ENCODE results near the gene FSTL4. TPM values are rescaled to one million over a fixed set of nuclear protein-coding genes. Genes with fewer than 3 reads are reported as not detected.
"Not testable (repeated sequence)": the region's sequence is repeated elsewhere in the genome, so short reads cannot be mapped to it uniquely, and the experiment has no call there.

Gene FSTL4
- total and polyA plus RNA-seq, 2 donors = 0.99 to 1.2 TPM

GRCh38 chr5:133445744-133446143, 166.6 kb downstream of the FSTL4 start:
- DNase-seq (ENCODE audit: low read depth in 6 of 9, low spot score in 9 of 9) = no peak
- Histone ChIP-seq H3K27me3 (ENCODE audit: control insufficient read depth in 2 of 2, insufficient read depth in 1 of 2, low read length in 1 of 2) (peaks cover 0 to 13% of the 10 kb centered on the region in 2 donors), H3K9me3 (ENCODE audit: control insufficient read depth in 2 of 2, insufficient read depth in 1 of 2, low read length in 1 of 2) (no peaks in the 10 kb centered on the region), H3K36me3 (ENCODE audit: control insufficient read depth in 2 of 2, insufficient read depth in 2 of 2, low read length in 1 of 2) (no peaks in the 10 kb centered on the region), H3K4me1 (ENCODE audit: control insufficient read depth in 2 of 2, insufficient read depth in 2 of 2, low read length in 2 of 2) (no peaks in the 10 kb centered on the region), H3K4me3 (ENCODE audit: low read length in 2 of 2) (no peak overlapping the region), H3K27ac (ENCODE audit: low read depth in 1 of 2, low read length in 1 of 2) (no peak overlapping the region)
- 44% methylated on average over 1 of the region's 1 CpG for WGBS

GRCh38 chr5:133445204-133445603, 167.1 kb downstream of the FSTL4 start:
- not testable (repeated sequence) for H3K4me3 ChIP-seq (ENCODE audit: low read length in 2 of 2); H3K27ac ChIP-seq (ENCODE audit: low read depth in 1 of 2, low read length in 1 of 2); DNase-seq (ENCODE audit: low read depth in 6 of 9, low spot score in 9 of 9); H3K4me1 ChIP-seq (ENCODE audit: control insufficient read depth in 2 of 2, insufficient read depth in 2 of 2, low read length in 2 of 2); H3K9me3 ChIP-seq (ENCODE audit: control insufficient read depth in 2 of 2, insufficient read depth in 1 of 2, low read length in 1 of 2); H3K36me3 ChIP-seq (ENCODE audit: control insufficient read depth in 2 of 2, insufficient read depth in 2 of 2, low read length in 1 of 2)
- peaks cover 0 to 10% of the 10 kb centered on the region in 2 donors for H3K27me3 ChIP-seq (ENCODE audit: control insufficient read depth in 2 of 2, insufficient read depth in 1 of 2, low read length in 1 of 2)
- WGBS = 95% methylated on average over 10 of the region's 10 CpGs

- Histone ChIP-seq H3K4me1 (ENCODE audit: control insufficient read depth in 2 of 2, insufficient read depth in 2 of 2, low read length in 2 of 2) (no peaks in the 10 kb centered on the region), H3K9me3 (ENCODE audit: control insufficient read depth in 2 of 2, insufficient read depth in 1 of 2, low read length in 1 of 2) (no peaks in the 10 kb centered on the region), H3K27me3 (ENCODE audit: control insufficient read depth in 2 of 2, insufficient read depth in 1 of 2, low read length in 1 of 2) (peaks cover 0 to 12% of the 10 kb centered on the region in 2 donors), H3K4me3 (ENCODE audit: low read length in 2 of 2) (no peak overlapping the region), H3K36me3 (ENCODE audit: control insufficient read depth in 2 of 2, insufficient read depth in 2 of 2, low read length in 1 of 2) (no peaks in the 10 kb centered on the region), H3K27ac (ENCODE audit: low read depth in 1 of 2, low read length in 1 of 2) (no peak overlapping the region)
- WGBS = 96% methylated on average over 5 of the region's 5 CpGs
- no peak for DNase-seq (ENCODE audit: low read depth in 6 of 9, low spot score in 9 of 9)
Observed at GRCh38 chr5:133444711-133445110, 167.6 kb downstream of the FSTL4 start.

GRCh38 chr5:133441166-133441815, 171.1 kb downstream of the FSTL4 start:
- DNase-seq (ENCODE audit: low read depth in 6 of 9, low spot score in 9 of 9) = no peak
- Histone ChIP-seq H3K4me3 (ENCODE audit: low read length in 2 of 2) (no peak overlapping the region), H3K27me3 (ENCODE audit: control insufficient read depth in 2 of 2, insufficient read depth in 1 of 2, low read length in 1 of 2) (peaks cover 0 to 12% of the 10 kb centered on the region in 2 donors), H3K9me3 (ENCODE audit: control insufficient read depth in 2 of 2, insufficient read depth in 1 of 2, low read length in 1 of 2) (no peaks in the 10 kb centered on the region), H3K4me1 (ENCODE audit: control insufficient read depth in 2 of 2, insufficient read depth in 2 of 2, low read length in 2 of 2) (no peaks in the 10 kb centered on the region), H3K27ac (ENCODE audit: low read depth in 1 of 2, low read length in 1 of 2) (no peak overlapping the region), H3K36me3 (ENCODE audit: control insufficient read depth in 2 of 2, insufficient read depth in 2 of 2, low read length in 1 of 2) (no peaks in the 10 kb centered on the region)
- 95% methylated on average over 7 of the region's 7 CpGs for WGBS

- no peaks in the 10 kb centered on the region for H3K36me3 ChIP-seq (ENCODE audit: control insufficient read depth in 2 of 2, insufficient read depth in 2 of 2, low read length in 1 of 2)
- WGBS = 93% methylated on average over 7 of the region's 7 CpGs
- H3K27me3 ChIP-seq (ENCODE audit: control insufficient read depth in 2 of 2, insufficient read depth in 1 of 2, low read length in 1 of 2) = peaks cover 0 to 14% of the 10 kb centered on the region in 2 donors
- H3K4me1 ChIP-seq (ENCODE audit: control insufficient read depth in 2 of 2, insufficient read depth in 2 of 2, low read length in 2 of 2) = no peaks in the 10 kb centered on the region
- no peak overlapping the region for H3K4me3 ChIP-seq (ENCODE audit: low read length in 2 of 2)
- H3K9me3 ChIP-seq (ENCODE audit: control insufficient read depth in 2 of 2, insufficient read depth in 1 of 2, low read length in 1 of 2) = no peaks in the 10 kb centered on the region
- no peak overlapping the region for H3K27ac ChIP-seq (ENCODE audit: low read depth in 1 of 2, low read length in 1 of 2)
- DNase-seq (ENCODE audit: low read depth in 6 of 9, low spot score in 9 of 9) = no peak
Observed at GRCh38 chr5:133440467-133441115, 171.8 kb downstream of the FSTL4 start.

- Histone ChIP-seq H3K4me3 (ENCODE audit: low read length in 2 of 2) (no peak overlapping the region), H3K27ac (ENCODE audit: low read depth in 1 of 2, low read length in 1 of 2) (no peak overlapping the region), H3K27me3 (ENCODE audit: control insufficient read depth in 2 of 2, insufficient read depth in 1 of 2, low read length in 1 of 2) (peaks cover 0 to 14% of the 10 kb centered on the region in 2 donors), H3K36me3 (ENCODE audit: control insufficient read depth in 2 of 2, insufficient read depth in 2 of 2, low read length in 1 of 2) (no peaks in the 10 kb centered on the region), H3K9me3 (ENCODE audit: control insufficient read depth in 2 of 2, insufficient read depth in 1 of 2, low read length in 1 of 2) (no peaks in the 10 kb centered on the region), H3K4me1 (ENCODE audit: control insufficient read depth in 2 of 2, insufficient read depth in 2 of 2, low read length in 2 of 2) (no peaks in the 10 kb centered on the region)
- DNase-seq (ENCODE audit: low read depth in 6 of 9, low spot score in 9 of 9) = no peak
- 92% methylated on average over 8 of the region's 8 CpGs for WGBS
Observed at GRCh38 chr5:133439859-133440258, 172.5 kb downstream of the FSTL4 start.

- no peaks in the 10 kb centered on the region for H3K36me3 ChIP-seq (ENCODE audit: control insufficient read depth in 2 of 2, insufficient read depth in 2 of 2, low read length in 1 of 2)
- H3K4me3 ChIP-seq (ENCODE audit: low read length in 2 of 2) = no peak overlapping the region
- DNase-seq (ENCODE audit: low read depth in 6 of 9, low spot score in 9 of 9) = no peak
- H3K9me3 ChIP-seq (ENCODE audit: control insufficient read depth in 2 of 2, insufficient read depth in 1 of 2, low read length in 1 of 2) = no peaks in the 10 kb centered on the region
- H3K4me1 ChIP-seq (ENCODE audit: control insufficient read depth in 2 of 2, insufficient read depth in 2 of 2, low read length in 2 of 2) = no peaks in the 10 kb centered on the region
- no peak overlapping the region for H3K27ac ChIP-seq (ENCODE audit: low read depth in 1 of 2, low read length in 1 of 2)
- WGBS = 96% methylated on average over 3 of the region's 3 CpGs
- H3K27me3 ChIP-seq (ENCODE audit: control insufficient read depth in 2 of 2, insufficient read depth in 1 of 2, low read length in 1 of 2) = peaks cover 0 to 18% of the 10 kb centered on the region in 2 donors
Observed at GRCh38 chr5:133438487-133438886, 173.9 kb downstream of the FSTL4 start.

- DNase-seq (ENCODE audit: low read depth in 6 of 9, low spot score in 9 of 9) = no peak
- H3K9me3 ChIP-seq (ENCODE audit: control insufficient read depth in 2 of 2, insufficient read depth in 1 of 2, low read length in 1 of 2) = no peaks in the 10 kb centered on the region
- H3K27me3 ChIP-seq (ENCODE audit: control insufficient read depth in 2 of 2, insufficient read depth in 1 of 2, low read length in 1 of 2) = peaks cover 0 to 16% of the 10 kb centered on the region in 2 donors
- H3K36me3 ChIP-seq (ENCODE audit: control insufficient read depth in 2 of 2, insufficient read depth in 2 of 2, low read length in 1 of 2) = no peaks in the 10 kb centered on the region
- H3K27ac ChIP-seq (ENCODE audit: low read depth in 1 of 2, low read length in 1 of 2) = no peak overlapping the region
- H3K4me1 ChIP-seq (ENCODE audit: control insufficient read depth in 2 of 2, insufficient read depth in 2 of 2, low read length in 2 of 2) = no peaks in the 10 kb centered on the region
- H3K4me3 ChIP-seq (ENCODE audit: low read length in 2 of 2) = no peak overlapping the region
Observed at GRCh38 chr5:133434336-133434735, 178.0 kb downstream of the FSTL4 start.

- Histone ChIP-seq H3K9me3 (ENCODE audit: control insufficient read depth in 2 of 2, insufficient read depth in 1 of 2, low read length in 1 of 2) (no peaks in the 10 kb centered on the region), H3K27ac (ENCODE audit: low read depth in 1 of 2, low read length in 1 of 2) (no peak overlapping the region), H3K4me3 (ENCODE audit: low read length in 2 of 2) (no peak overlapping the region), H3K36me3 (ENCODE audit: control insufficient read depth in 2 of 2, insufficient read depth in 2 of 2, low read length in 1 of 2) (no peaks in the 10 kb centered on the region), H3K4me1 (ENCODE audit: control insufficient read depth in 2 of 2, insufficient read depth in 2 of 2, low read length in 2 of 2) (no peaks in the 10 kb centered on the region), H3K27me3 (ENCODE audit: control insufficient read depth in 2 of 2, insufficient read depth in 1 of 2, low read length in 1 of 2) (peaks cover 0 to 15% of the 10 kb centered on the region in 2 donors)
- 93% methylated on average over 6 of the region's 6 CpGs for WGBS
- no peak for DNase-seq (ENCODE audit: low read depth in 6 of 9, low spot score in 9 of 9)
Observed at GRCh38 chr5:133433641-133434040, 178.7 kb downstream of the FSTL4 start.

Data from thymus (tissue), 11 donors.